ENCODE data around the gene EHHADH.

Gene EHHADH

DNA sequence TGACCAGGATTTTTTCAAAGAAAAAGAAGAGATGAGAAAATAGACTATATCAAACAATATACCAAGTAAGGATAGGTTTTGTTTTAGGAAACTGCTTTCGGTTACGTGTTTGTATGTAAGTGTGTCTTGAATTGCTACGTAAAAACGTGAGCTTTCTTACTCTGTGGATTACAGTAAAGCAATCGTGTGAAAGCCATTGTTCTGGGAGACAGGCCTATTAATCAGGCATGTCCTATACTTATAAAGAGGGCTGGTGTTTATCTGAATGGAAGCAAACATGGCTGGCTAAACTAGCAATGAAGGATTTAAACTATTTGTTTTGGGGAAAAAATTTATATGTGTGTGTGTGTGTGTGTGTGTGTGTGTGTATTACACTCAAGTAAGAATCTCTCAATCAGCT, 2.6 kb downstream of the EHHADH start:
- no peak overlapping the region for H4K12ac ChIP-seq (ENCODE audit: low read depth, low read length)
- no peak overlapping the region for H3K18ac ChIP-seq (ENCODE audit: low read length)
- H3K9me3 ChIP-seq (ENCODE audit: insufficient read depth, low read depth, low read length) = peaks cover 2% of the 10 kb centered on the region
- H4K8ac ChIP-seq (ENCODE audit: low read depth, low read length) = no peak overlapping the region
- no peak overlapping the region for H4K91ac ChIP-seq (ENCODE audit: low read depth, low read length)
- H2AFZ ChIP-seq (ENCODE audit: insufficient read depth, low read length, poor library complexity) = no peak overlapping the region
- no peak for DNase-seq
- H3K23ac ChIP-seq (ENCODE audit: low read length) = no peak overlapping the region
- peaks cover 0 to 2% of the 10 kb centered on the region in 2 experiments for H3K4me1 ChIP-seq (ENCODE audit: control insufficient read depth in 1 of 2, insufficient read depth in 2 of 2, low read length in 2 of 2)
- no peak overlapping the region for H3K27ac ChIP-seq (ENCODE audit: low read depth, low read length)
- WGBS (ENCODE audit: extremely low coverage, insufficient coverage, insufficient read length) = no CpG with 5 or more reads among the region's 5 CpGs
- no peaks in the 10 kb centered on the region for H3K79me2 ChIP-seq (ENCODE audit: control insufficient read depth, insufficient read depth, low read length, poor library complexity)
- H3K4ac ChIP-seq (ENCODE audit: low read depth, low read length) = no peak overlapping the region
- H2BK5ac ChIP-seq (ENCODE audit: low read depth, low read length, poor library complexity) = no peak overlapping the region
- H3K79me1 ChIP-seq (ENCODE audit: low read length) = no peaks in the 10 kb centered on the region
- H3K9ac ChIP-seq (ENCODE audit: low read length) = no peak overlapping the region
- no peak overlapping the region for H3K4me2 ChIP-seq (ENCODE audit: low read length)
- no peaks in the 10 kb centered on the region for H3K27me3 ChIP-seq (ENCODE audit: insufficient read depth, low read length)
- H3K14ac ChIP-seq (ENCODE audit: low read length) = no peak overlapping the region
- H2AK5ac ChIP-seq (ENCODE audit: low read length) = no peak overlapping the region
- H3K36me3 ChIP-seq (ENCODE audit: control insufficient read depth in 1 of 2, insufficient read depth in 2 of 2, low read length in 2 of 2) = no peaks in the 10 kb centered on the region
- H2BK12ac ChIP-seq (ENCODE audit: low read length) = no peak overlapping the region
- H3K4me3 ChIP-seq (ENCODE audit: low read depth, low read length) = no peak overlapping the region
- no peak overlapping the region for H2BK120ac ChIP-seq (ENCODE audit: insufficient read depth, low read length, poor library complexity)

- no peak overlapping the region for H3K14ac ChIP-seq (ENCODE audit: low read length)
- WGBS (ENCODE audit: extremely low coverage, insufficient coverage, insufficient read length) = no CpG with 5 or more reads among the region's 1 CpG
- H2AFZ ChIP-seq (ENCODE audit: insufficient read depth, low read length, poor library complexity) = no peak overlapping the region
- peaks cover 0 to 2% of the 10 kb centered on the region in 2 experiments for H3K4me1 ChIP-seq (ENCODE audit: control insufficient read depth in 1 of 2, insufficient read depth in 2 of 2, low read length in 2 of 2)
- H4K12ac ChIP-seq (ENCODE audit: low read depth, low read length) = no peak overlapping the region
- no peak overlapping the region for H4K91ac ChIP-seq (ENCODE audit: low read depth, low read length)
- no peak overlapping the region for H3K18ac ChIP-seq (ENCODE audit: low read length)
- peaks cover 2% of the 10 kb centered on the region for H3K9me3 ChIP-seq (ENCODE audit: insufficient read depth, low read depth, low read length)
- no peak overlapping the region for H2AK5ac ChIP-seq (ENCODE audit: low read length)
- no peak overlapping the region for H3K23ac ChIP-seq (ENCODE audit: low read length)
- no peak overlapping the region for H2BK5ac ChIP-seq (ENCODE audit: low read depth, low read length, poor library complexity)
- H3K27me3 ChIP-seq (ENCODE audit: insufficient read depth, low read length) = no peaks in the 10 kb centered on the region
- H4K8ac ChIP-seq (ENCODE audit: low read depth, low read length) = no peak overlapping the region
- H2BK120ac ChIP-seq (ENCODE audit: insufficient read depth, low read length, poor library complexity) = no peak overlapping the region
- no peaks in the 10 kb centered on the region for H3K79me1 ChIP-seq (ENCODE audit: low read length)
- no peaks in the 10 kb centered on the region for H3K79me2 ChIP-seq (ENCODE audit: control insufficient read depth, insufficient read depth, low read length, poor library complexity)
- H3K27ac ChIP-seq (ENCODE audit: low read depth, low read length) = no peak overlapping the region
- H3K4ac ChIP-seq (ENCODE audit: low read depth, low read length) = no peak overlapping the region
- no peak for DNase-seq
- H3K4me2 ChIP-seq (ENCODE audit: low read length) = no peak overlapping the region
- H3K36me3 ChIP-seq (ENCODE audit: control insufficient read depth in 1 of 2, insufficient read depth in 2 of 2, low read length in 2 of 2) = no peaks in the 10 kb centered on the region
- no peak overlapping the region for H3K9ac ChIP-seq (ENCODE audit: low read length)
- H2BK12ac ChIP-seq (ENCODE audit: low read length) = no peak overlapping the region
- H3K4me3 ChIP-seq (ENCODE audit: low read depth, low read length) = no peak overlapping the region
Measured at GRCh38 chr3:185250653-185251052, 3.2 kb downstream of the EHHADH start.

DNA sequence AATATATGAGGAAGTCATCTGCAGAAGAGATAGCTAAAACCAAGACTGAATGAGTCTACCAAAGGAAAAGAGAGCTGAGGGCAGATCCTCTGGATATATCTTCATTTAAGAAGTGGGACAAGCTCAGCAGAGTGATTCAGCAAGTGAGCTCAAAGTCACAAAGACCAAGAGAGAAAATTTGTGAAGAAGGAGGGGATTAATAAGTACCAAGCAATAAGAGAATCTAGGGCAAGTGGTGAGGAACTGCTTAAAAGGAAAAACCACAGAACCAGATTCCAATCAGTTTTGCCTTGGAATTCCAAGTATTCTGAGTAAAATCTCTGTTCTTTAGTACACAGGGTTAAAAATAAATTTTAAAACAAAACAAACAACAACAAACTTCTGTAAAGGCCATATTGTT, 3.6 kb downstream of the EHHADH start:
- no peak overlapping the region for H3K4ac ChIP-seq (ENCODE audit: low read depth, low read length)
- H3K79me2 ChIP-seq (ENCODE audit: control insufficient read depth, insufficient read depth, low read length, poor library complexity) = no peaks in the 10 kb centered on the region
- no peaks in the 10 kb centered on the region for H3K27me3 ChIP-seq (ENCODE audit: insufficient read depth, low read length)
- H3K14ac ChIP-seq (ENCODE audit: low read length) = no peak overlapping the region
- no peaks in the 10 kb centered on the region for H3K79me1 ChIP-seq (ENCODE audit: low read length)
- DNase-seq = no peak
- H2AK5ac ChIP-seq (ENCODE audit: low read length) = no peak overlapping the region
- H2BK5ac ChIP-seq (ENCODE audit: low read depth, low read length, poor library complexity) = no peak overlapping the region
- no peak overlapping the region for H2BK12ac ChIP-seq (ENCODE audit: low read length)
- H4K8ac ChIP-seq (ENCODE audit: low read depth, low read length) = no peak overlapping the region
- no peak overlapping the region for H3K4me2 ChIP-seq (ENCODE audit: low read length)
- peaks cover 2% of the 10 kb centered on the region for H3K9me3 ChIP-seq (ENCODE audit: insufficient read depth, low read depth, low read length)
- no peaks in the 10 kb centered on the region for H3K36me3 ChIP-seq (ENCODE audit: control insufficient read depth in 1 of 2, insufficient read depth in 2 of 2, low read length in 2 of 2)
- no peak overlapping the region for H3K9ac ChIP-seq (ENCODE audit: low read length)
- H3K4me3 ChIP-seq (ENCODE audit: low read depth, low read length) = no peak overlapping the region
- H3K4me1 ChIP-seq (ENCODE audit: control insufficient read depth in 1 of 2, insufficient read depth in 2 of 2, low read length in 2 of 2) = peaks cover 0 to 2% of the 10 kb centered on the region in 2 experiments
- no peak overlapping the region for H2AFZ ChIP-seq (ENCODE audit: insufficient read depth, low read length, poor library complexity)
- H4K91ac ChIP-seq (ENCODE audit: low read depth, low read length) = no peak overlapping the region
- no peak overlapping the region for H4K12ac ChIP-seq (ENCODE audit: low read depth, low read length)
- no peak overlapping the region for H2BK120ac ChIP-seq (ENCODE audit: insufficient read depth, low read length, poor library complexity)
- no peak overlapping the region for H3K18ac ChIP-seq (ENCODE audit: low read length)
- peak overlapping the region; percentile 23 for H3K27ac ChIP-seq (ENCODE audit: low read depth, low read length)
- no peak overlapping the region for H3K23ac ChIP-seq (ENCODE audit: low read length)

GRCh38 chr3:185242642-185243041, 11.2 kb downstream of the EHHADH start:
- Histone ChIP-seq H3K4ac (ENCODE audit: low read depth, low read length) (no peak overlapping the region), H3K79me1 (ENCODE audit: low read length) (no peaks in the 10 kb centered on the region), H2BK5ac (ENCODE audit: low read depth, low read length, poor library complexity) (no peak overlapping the region), H3K4me3 (ENCODE audit: low read depth, low read length) (no peak overlapping the region), H3K36me3 (ENCODE audit: control insufficient read depth in 1 of 2, insufficient read depth in 2 of 2, low read length in 2 of 2) (no peaks in the 10 kb centered on the region), H3K9ac (ENCODE audit: low read length) (no peak overlapping the region), H4K8ac (ENCODE audit: low read depth, low read length) (no peak overlapping the region), H3K4me2 (ENCODE audit: low read length) (no peak overlapping the region), H3K14ac (ENCODE audit: low read length) (no peak overlapping the region), H2AFZ (ENCODE audit: insufficient read depth, low read length, poor library complexity) (no peak overlapping the region), H2AK5ac (ENCODE audit: low read length) (no peak overlapping the region), H3K23ac (ENCODE audit: low read length) (no peak overlapping the region), H4K12ac (ENCODE audit: low read depth, low read length) (no peak overlapping the region), H2BK12ac (ENCODE audit: low read length) (no peak overlapping the region), H3K27me3 (ENCODE audit: insufficient read depth, low read length) (no peaks in the 10 kb centered on the region), H3K18ac (ENCODE audit: low read length) (no peak overlapping the region), H3K27ac (ENCODE audit: low read depth, low read length) (no peak overlapping the region), H4K91ac (ENCODE audit: low read depth, low read length) (no peak overlapping the region), H3K9me3 (ENCODE audit: insufficient read depth, low read depth, low read length) (peaks cover 5% of the 10 kb centered on the region), H2BK120ac (ENCODE audit: insufficient read depth, low read length, poor library complexity) (no peak overlapping the region), H3K79me2 (ENCODE audit: control insufficient read depth, insufficient read depth, low read length, poor library complexity) (no peaks in the 10 kb centered on the region), H3K4me1 (ENCODE audit: control insufficient read depth in 1 of 2, insufficient read depth in 2 of 2, low read length in 2 of 2) (no peaks in the 10 kb centered on the region)
- WGBS (ENCODE audit: extremely low coverage, insufficient coverage, insufficient read length) = no CpG with 5 or more reads among the region's 3 CpGs
- peak in 1 of 2 donors; percentile 8 for DNase-seq

GRCh38 chr3:185236969-185237368, 16.9 kb downstream of the EHHADH start:
- Histone ChIP-seq H2BK5ac (ENCODE audit: low read depth, low read length, poor library complexity) (no peak overlapping the region), H3K14ac (ENCODE audit: low read length) (no peak overlapping the region), H3K4me1 (ENCODE audit: control insufficient read depth in 1 of 2, insufficient read depth in 2 of 2, low read length in 2 of 2) (no peaks in the 10 kb centered on the region), H3K9ac (ENCODE audit: low read length) (no peak overlapping the region), H2AFZ (ENCODE audit: insufficient read depth, low read length, poor library complexity) (no peak overlapping the region), H3K23ac (ENCODE audit: low read length) (no peak overlapping the region), H3K9me3 (ENCODE audit: insufficient read depth, low read depth, low read length) (no peaks in the 10 kb centered on the region), H3K27me3 (ENCODE audit: insufficient read depth, low read length) (no peaks in the 10 kb centered on the region), H4K91ac (ENCODE audit: low read depth, low read length) (no peak overlapping the region), H3K27ac (ENCODE audit: low read depth, low read length) (no peak overlapping the region), H3K4me2 (ENCODE audit: low read length) (no peak overlapping the region), H3K79me1 (ENCODE audit: low read length) (no peaks in the 10 kb centered on the region), H4K8ac (ENCODE audit: low read depth, low read length) (no peak overlapping the region), H2AK5ac (ENCODE audit: low read length) (no peak overlapping the region), H4K12ac (ENCODE audit: low read depth, low read length) (no peak overlapping the region), H2BK12ac (ENCODE audit: low read length) (no peak overlapping the region), H3K18ac (ENCODE audit: low read length) (no peak overlapping the region), H3K4ac (ENCODE audit: low read depth, low read length) (no peak overlapping the region), H3K36me3 (ENCODE audit: control insufficient read depth in 1 of 2, insufficient read depth in 2 of 2, low read length in 2 of 2) (no peaks in the 10 kb centered on the region), H3K79me2 (ENCODE audit: control insufficient read depth, insufficient read depth, low read length, poor library complexity) (no peaks in the 10 kb centered on the region), H2BK120ac (ENCODE audit: insufficient read depth, low read length, poor library complexity) (no peak overlapping the region), H3K4me3 (ENCODE audit: low read depth, low read length) (no peak overlapping the region)
- no peak for DNase-seq
